SK-N-MC (cell line): ENCODE data around the gene SREK1IP1.

Experiments used
- EZH2 ChIP-seq: fragments of 200-600 bp; sonication (generic); IDR thresholded peaks from one replicate; pipeline ENCODE4 v1.6.1; 2017; ENCODE audit warnings: antibody characterized with exemption
- POLR2AphosphoS5 ChIP-seq: IDR thresholded peaks from 2 replicates; pipeline ENCODE4 v1.6.1; 2012; ENCODE audit warnings: mild to moderate bottlenecking, low read depth, low read length, borderline replicate concordance

GRCh38 chr5:64763948-64764503 is 4.5 kb downstream of the SREK1IP1 start:
- TF ChIP-seq EZH2 (no peak), POLR2AphosphoS5 (no peak)
